Mesothelial cell of epicardium (in vitro differentiated cells): ENCODE measurements around the gene EIF3B. TPM values are rescaled to one million over a fixed set of nuclear protein-coding genes. Genes with fewer than 3 reads are reported as not detected.

Experiments
- DNase-seq, 2 experiments: peaks; one replicate each; pipeline ENCODE4 v3.0.0; 2021; ENCODE audit warnings: low spot score in 2 of 2; ENCODE audit not compliant: unreplicated experiment in 2 of 2
- H3K27ac Mint-ChIP-seq: 2 replicates; pipeline ENCODE4 v1.8.0; 2021; ENCODE audit warnings: mixed read lengths
- H3K27me3 Mint-ChIP-seq: 2 replicates; pipeline ENCODE4 v1.8.0; 2021; ENCODE audit warnings: low read depth, mixed read lengths
- H3K36me3 Mint-ChIP-seq: 2 replicates; pipeline ENCODE4 v1.8.0; 2021; ENCODE audit warnings: mixed read lengths
- H3K4me1 Mint-ChIP-seq: 2 replicates; pipeline ENCODE4 v1.8.0; 2021; ENCODE audit warnings: mixed read lengths
- H3K4me3 Mint-ChIP-seq: 2 replicates; pipeline ENCODE4 v1.8.0; 2021; ENCODE audit warnings: mild to moderate bottlenecking, moderate library complexity, mixed read lengths
- H3K9me3 Mint-ChIP-seq: 2 replicates; pipeline ENCODE4 v1.8.0; 2021; ENCODE audit warnings: mixed read lengths
- CTCF ChIP-seq: fragments of 200-600 bp; sonication (generic); IDR thresholded peaks from one replicate; pipeline ENCODE4 v1.5.0; 2021; ENCODE audit warnings: antibody characterized with exemption; ENCODE audit not compliant: unreplicated experiment
- total RNA-seq: library from RNA; stranded (reverse); gene quantifications from 3 replicates; pipeline ENCODE4 v1.2.1, GENCODE V29; 2021

EIF3B gene
- total RNA-seq, 1 donor from 2014 or later, result 198 TPM

GRCh38 chr7:2394566-2395082 is 40.0 kb downstream of the EIF3B start:
- no peaks in the 10 kb centered on the region for H3K9me3 Mint-ChIP-seq
- no peaks in the 10 kb centered on the region for H3K36me3 Mint-ChIP-seq
- no peaks in the 10 kb centered on the region for H3K27me3 Mint-ChIP-seq
- no peak for DNase-seq
- no peak overlapping the region for H3K27ac Mint-ChIP-seq
- TF ChIP-seq CTCF, result no peak
- no peak overlapping the region for H3K4me3 Mint-ChIP-seq
- H3K4me1 Mint-ChIP-seq, result peaks cover 14% of the 10 kb centered on the region

DNA sequence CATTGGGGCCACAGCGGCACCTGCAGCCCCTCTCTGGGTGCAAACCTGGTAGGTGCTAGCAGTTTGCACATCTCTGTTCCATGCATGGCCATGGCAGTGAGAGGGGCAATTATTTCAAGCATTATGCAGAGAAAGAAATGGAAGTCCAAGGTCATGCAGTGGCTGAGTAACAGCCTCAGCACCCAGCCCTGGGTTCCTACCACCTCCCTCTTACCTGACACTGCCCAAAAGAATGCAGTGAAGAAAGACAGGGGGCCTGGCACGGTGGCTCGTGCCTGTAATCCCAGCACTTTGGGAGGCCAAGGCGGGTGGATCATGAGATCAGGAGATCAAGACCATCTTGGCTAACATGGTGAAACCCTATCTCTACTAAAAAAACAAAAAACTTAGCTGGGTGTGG is 43.9 kb downstream of the EIF3B start:
- H3K4me3 Mint-ChIP-seq, result no peak overlapping the region
- no peak for TF ChIP-seq CTCF
- no peak for DNase-seq
- no peaks in the 10 kb centered on the region for H3K36me3 Mint-ChIP-seq
- H3K27ac Mint-ChIP-seq, result no peak overlapping the region
- no peaks in the 10 kb centered on the region for H3K9me3 Mint-ChIP-seq
- H3K4me1 Mint-ChIP-seq, result peaks cover 20% of the 10 kb centered on the region
- no peaks in the 10 kb centered on the region for H3K27me3 Mint-ChIP-seq

DNA sequence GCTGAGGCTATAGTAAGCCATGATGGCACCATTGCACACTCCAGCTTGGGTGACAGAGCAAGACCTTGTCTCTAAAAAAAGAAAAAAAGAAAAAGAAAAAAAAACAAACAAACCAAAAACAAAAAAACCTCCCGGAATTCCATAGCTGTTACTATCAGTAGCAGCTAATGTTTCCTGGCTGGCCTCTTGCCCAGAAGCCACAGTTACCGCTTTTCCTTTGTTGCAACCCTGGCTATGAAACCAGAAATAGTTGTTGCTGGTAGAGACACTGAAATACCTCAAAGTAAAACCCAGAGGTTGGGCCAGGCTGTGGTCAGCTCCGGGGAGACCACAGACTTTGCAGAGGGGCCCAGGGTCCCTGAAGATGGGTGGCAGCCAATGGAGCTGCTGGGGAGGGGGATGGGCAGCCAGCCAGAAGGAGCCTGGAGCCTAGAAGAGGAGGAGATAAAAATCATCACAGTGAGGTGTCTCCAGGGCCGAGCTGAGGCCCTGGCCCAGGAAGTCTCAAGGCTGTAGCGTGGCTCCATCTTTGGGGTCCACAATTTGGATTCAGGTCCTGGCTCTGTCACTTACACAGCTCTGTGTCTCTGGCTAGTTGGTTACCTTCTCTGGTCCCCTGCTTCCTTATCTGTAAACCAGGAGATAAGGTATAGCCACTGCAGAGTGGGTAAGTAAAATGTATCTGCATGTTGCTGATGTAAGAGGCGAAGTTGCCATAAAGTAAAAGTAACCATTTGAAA is 45.4 kb downstream of the EIF3B start:
- Mint-ChIP-seq H3K4me3 (peak overlapping the region; percentile 54), H3K36me3 (no peaks in the 10 kb centered on the region), H3K27ac (peak overlapping the region; percentile 99), H3K27me3 (no peaks in the 10 kb centered on the region), H3K4me1 (peaks cover 24% of the 10 kb centered on the region), H3K9me3 (no peaks in the 10 kb centered on the region)
- no peak for TF ChIP-seq CTCF
- peak; percentile 54 to 77 for DNase-seq

DNA sequence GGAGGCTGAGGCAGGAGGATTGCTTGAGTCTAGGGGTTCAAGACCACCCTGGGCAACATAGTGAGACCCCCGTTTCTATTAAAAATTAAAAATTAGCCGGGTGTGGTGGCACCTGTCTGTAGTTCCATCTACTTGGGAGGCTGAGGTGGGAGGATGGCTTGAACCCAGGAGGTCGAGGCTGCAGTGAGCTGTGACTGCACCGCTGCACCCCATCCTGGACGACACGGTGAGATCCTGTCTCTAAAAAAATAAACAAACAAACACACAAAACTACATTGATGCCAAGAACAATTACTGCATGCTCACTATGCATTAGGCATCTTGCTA is 48.0 kb downstream of the EIF3B start:
- no peaks in the 10 kb centered on the region for H3K27me3 Mint-ChIP-seq
- no peaks in the 10 kb centered on the region for H3K9me3 Mint-ChIP-seq
- no peaks in the 10 kb centered on the region for H3K36me3 Mint-ChIP-seq
- TF ChIP-seq CTCF, result no peak
- peak overlapping the region; percentile 72 for H3K4me3 Mint-ChIP-seq
- peak overlapping the region; percentile 77 for H3K27ac Mint-ChIP-seq
- no peak for DNase-seq
- H3K4me1 Mint-ChIP-seq, result peaks cover 36% of the 10 kb centered on the region

DNA sequence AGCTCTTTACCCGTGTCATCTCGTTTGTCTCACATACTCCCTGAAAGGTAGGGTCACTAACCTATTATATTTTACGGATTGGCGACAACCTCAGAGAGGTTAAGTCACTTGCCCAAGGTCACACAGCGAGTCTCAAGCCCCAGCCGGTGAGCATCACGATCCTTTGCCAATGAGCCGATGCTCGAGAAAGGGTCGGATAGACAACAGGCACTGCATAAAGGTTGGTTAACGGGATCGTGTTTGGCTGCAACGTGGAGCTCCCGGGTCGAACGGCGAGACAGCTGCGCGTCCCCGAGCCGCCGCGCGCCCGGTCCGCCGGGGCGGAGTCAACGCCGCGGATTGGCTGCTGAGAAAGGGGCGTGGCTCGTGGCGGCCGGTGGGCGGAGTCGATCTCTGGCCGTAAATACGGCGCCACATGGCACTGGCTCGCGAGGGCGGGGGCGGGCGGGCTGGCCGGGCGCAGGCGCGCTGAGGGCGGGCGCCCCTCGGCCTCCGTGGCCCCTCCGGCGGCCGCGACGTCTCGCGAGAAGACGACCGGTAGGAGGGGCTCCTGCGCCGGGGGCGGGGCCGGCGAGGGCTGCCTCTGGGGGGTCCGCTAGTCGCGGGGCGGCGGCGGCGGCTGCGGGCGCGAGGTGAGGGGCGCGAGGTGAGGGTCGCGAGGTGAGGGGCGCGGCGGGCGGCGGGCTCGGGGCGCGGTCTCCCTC is 48.5 kb downstream of the EIF3B start, which contains the start of gene CHST12:
Gene CHST12, plus strand, starts transcription at position 598 of the 704 bp plus-strand sequence. CDS start 29,029 bp downstream, outside the sequence.
- Mint-ChIP-seq H3K4me1 (peaks cover 36% of the 10 kb centered on the region), H3K36me3 (no peaks in the 10 kb centered on the region), H3K4me3 (peak within 1 kb of the TSS; percentile 76), H3K9me3 (no peaks in the 10 kb centered on the region), H3K27me3 (no peaks in the 10 kb centered on the region), H3K27ac (peak within 1 kb of the TSS; percentile 77)
- peak; percentile 90 to 94 for DNase-seq
- no peak for TF ChIP-seq CTCF
